HG02973 (cell line): Measurements from ENCODE around the gene IFTAP.
A peak's percentile ranks its signal among the peaks of the same experiment; 100 is the strongest.
"Not testable (repeated sequence)": the region's sequence is repeated elsewhere in the genome, so short reads cannot be mapped to it uniquely, and the experiment has no call there.

Source experiments
- ATAC-seq: cut with Tn5 transposase; IDR thresholded peaks from one replicate; pipeline ENCODE4 v1.9.1; 2021; ENCODE audit warnings: moderate library complexity; ENCODE audit not compliant: unreplicated experiment

Gene IFTAP

GRCh38 chr11:36635066-36635862, 41.0 kb downstream of the IFTAP start:
- ATAC-seq = no peak

- ATAC-seq = no peak
These were observed 44.3 kb downstream of the IFTAP start for GRCh38 chr11:36638556-36638955.

- ATAC-seq = no peak
These were observed 63.4 kb downstream of the IFTAP start for GRCh38 chr11:36657610-36658267.

GRCh38 chr11:36661359-36661758, 67.1 kb downstream of the IFTAP start:
- not testable (repeated sequence) for ATAC-seq

- ATAC-seq = no peak
These were observed 78.6 kb downstream of the IFTAP start for GRCh38 chr11:36672815-36673450.

GRCh38 chr11:36679547-36679946, 85.2 kb downstream of the IFTAP start:
- not testable (repeated sequence) for ATAC-seq

- no peak for ATAC-seq
These were observed 89.5 kb downstream of the IFTAP start for GRCh38 chr11:36683818-36684217.

GRCh38 chr11:36684840-36685801, 90.8 kb downstream of the IFTAP start:
- ATAC-seq = no peak

GRCh38 chr11:36688132-36688531, 93.8 kb downstream of the IFTAP start:
- no peak for ATAC-seq

- no peak for ATAC-seq
These were observed 94.4 kb downstream of the IFTAP start for GRCh38 chr11:36688571-36689291.

GRCh38 chr11:36689442-36689841, 95.1 kb downstream of the IFTAP start:
- ATAC-seq = no peak

GRCh38 chr11:36692704-36693103, 98.4 kb downstream of the IFTAP start:
- ATAC-seq = no peak

GRCh38 chr11:36693139-36693843, 99.0 kb downstream of the IFTAP start:
- no peak for ATAC-seq

- no peak for ATAC-seq
These were observed 100.8 kb downstream of the IFTAP start for GRCh38 chr11:36695111-36695510.

GRCh38 chr11:36695571-36695970, 101.3 kb downstream of the IFTAP start:
- no peak for ATAC-seq

- ATAC-seq = no peak
These were observed 102.2 kb downstream of the IFTAP start for GRCh38 chr11:36696550-36696949.

GRCh38 chr11:36699271-36699670, 105.0 kb downstream of the IFTAP start:
- ATAC-seq = no peak

- no peak for ATAC-seq
These were observed 105.9 kb downstream of the IFTAP start for GRCh38 chr11:36700246-36700645.

GRCh38 chr11:36702330-36703054, 108.2 kb downstream of the IFTAP start:
- peak; percentile 69 for ATAC-seq
